GM19438 (cell line): ENCODE data around the gene ATRN.
A peak's percentile ranks its signal among the peaks of the same experiment; 100 is the strongest.
"Not testable (repeated sequence)": the region's sequence is repeated elsewhere in the genome, so short reads cannot be mapped to it uniquely, and the experiment has no call there.

Source experiments
- ATAC-seq: cut with Tn5 transposase; IDR thresholded peaks from one replicate; pipeline ENCODE4 v1.9.1; 2021; ENCODE audit warnings: low read depth; ENCODE audit not compliant: unreplicated experiment

The ATRN gene

DNA sequence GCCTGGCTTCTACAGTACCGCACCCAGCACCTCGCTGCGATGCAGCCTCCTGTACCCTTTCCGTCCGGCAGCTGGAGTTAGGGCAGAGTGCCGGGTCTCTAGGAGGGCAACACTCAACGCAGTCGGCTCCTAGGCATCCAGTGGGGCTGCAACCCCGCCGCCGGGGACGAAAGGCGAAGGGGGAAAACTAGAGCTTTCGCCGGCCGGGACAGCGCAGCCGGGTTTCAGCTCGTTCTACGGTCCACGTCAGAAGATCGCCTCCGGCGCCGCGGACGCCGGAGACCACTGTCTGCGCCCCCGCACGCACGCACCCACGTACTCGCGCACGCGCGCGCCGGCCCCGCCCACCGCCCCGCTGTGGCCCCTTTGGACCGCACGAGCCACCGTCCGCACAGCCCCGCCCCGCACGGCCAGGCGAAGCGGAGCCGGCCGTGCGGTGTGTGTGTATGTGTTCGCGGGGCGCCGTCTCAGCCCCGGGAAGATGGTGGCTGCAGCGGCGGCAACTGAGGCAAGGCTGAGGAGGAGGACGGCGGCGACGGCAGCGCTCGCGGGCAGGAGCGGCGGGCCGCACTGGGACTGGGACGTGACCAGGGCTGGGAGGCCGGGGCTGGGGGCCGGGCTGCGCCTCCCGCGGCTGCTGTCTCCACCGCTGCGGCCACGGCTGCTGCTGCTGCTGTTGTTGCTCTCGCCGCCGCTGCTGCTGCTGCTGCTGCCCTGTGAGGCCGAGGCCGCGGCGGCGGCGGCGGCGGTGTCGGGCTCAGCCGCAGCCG, at the start of gene ATRN:
TSS of gene ATRN (plus strand) at position 392 of the 770 bp plus-strand sequence. CDS start at position 482, 90 bp downstream.
- ATAC-seq = peak; percentile 76

- no peak for ATAC-seq
These were observed 48.8 kb upstream of the ATRN start for GRCh38 chr20:3421985-3422384.

DNA sequence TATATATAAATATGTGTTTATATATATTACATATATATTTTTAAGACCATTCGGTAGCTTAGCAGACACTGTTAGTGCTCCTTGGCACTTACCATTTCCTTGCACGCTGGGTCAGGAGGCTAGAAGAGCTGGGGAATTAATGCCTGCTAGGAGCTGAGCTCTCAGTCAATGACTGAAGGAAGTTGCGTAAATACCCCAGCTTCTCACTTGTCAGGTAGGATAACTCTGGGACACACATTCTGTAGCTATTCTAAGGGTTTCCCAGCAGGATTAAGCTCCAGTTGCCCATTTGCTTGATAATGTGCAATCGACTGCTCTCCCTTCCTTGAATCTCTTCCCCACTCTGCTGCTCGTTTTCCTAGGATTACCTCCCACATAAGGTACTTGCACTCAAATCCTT, 47.7 kb upstream of the ATRN start:
- no peak for ATAC-seq

- not testable (repeated sequence) for ATAC-seq
These were observed 44.1 kb upstream of the ATRN start for GRCh38 chr20:3426766-3427165.

- peak; percentile 87 for ATAC-seq
These were observed 40.3 kb upstream of the ATRN start for GRCh38 chr20:3430376-3431069.

DNA sequence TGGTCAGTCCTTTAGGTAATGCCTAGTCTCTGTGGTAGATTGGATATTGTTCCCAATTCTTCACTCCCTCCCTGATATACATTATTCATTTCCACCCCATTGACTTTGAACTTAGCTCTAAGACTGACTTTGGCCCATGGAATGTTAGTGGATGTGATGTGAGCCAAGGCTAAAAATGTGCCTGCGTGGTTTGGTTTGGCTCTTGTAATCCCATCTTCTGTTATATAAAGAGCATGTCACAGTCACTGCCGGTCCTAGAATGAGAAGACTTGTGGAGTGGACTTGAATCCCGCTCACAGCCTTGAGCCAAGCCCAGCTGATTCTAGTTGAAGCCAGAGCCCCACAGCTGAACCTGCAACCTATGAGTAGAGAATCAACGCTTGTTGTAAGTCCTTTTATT, 39.7 kb upstream of the ATRN start:
- ATAC-seq = no peak

DNA sequence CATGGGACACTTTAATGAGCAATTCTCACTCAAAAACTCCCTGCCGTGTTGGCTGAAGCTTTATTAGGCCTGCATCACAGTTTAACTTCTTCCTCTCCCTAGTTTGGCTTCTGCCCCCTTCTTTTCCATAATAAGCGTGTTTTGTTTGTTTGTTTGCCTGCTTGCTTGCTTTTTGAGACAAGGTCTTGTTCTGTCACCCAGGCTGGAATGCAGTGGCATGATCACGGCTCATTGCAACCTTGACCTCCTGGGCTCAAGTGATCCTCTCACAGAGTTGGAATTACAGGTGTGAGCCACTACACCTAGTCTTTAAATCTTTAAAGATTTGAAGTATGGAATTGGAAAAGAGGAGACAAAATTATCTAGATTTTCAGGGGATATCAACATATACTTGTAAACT, 38.0 kb upstream of the ATRN start:
- no peak for ATAC-seq

GRCh38 chr20:3433744-3434143, 37.1 kb upstream of the ATRN start:
- no peak for ATAC-seq

- ATAC-seq = no peak
These were observed 36.6 kb upstream of the ATRN start for GRCh38 chr20:3434232-3434631.

GRCh38 chr20:3436864-3437574, 33.8 kb upstream of the ATRN start:
- ATAC-seq = no peak

DNA sequence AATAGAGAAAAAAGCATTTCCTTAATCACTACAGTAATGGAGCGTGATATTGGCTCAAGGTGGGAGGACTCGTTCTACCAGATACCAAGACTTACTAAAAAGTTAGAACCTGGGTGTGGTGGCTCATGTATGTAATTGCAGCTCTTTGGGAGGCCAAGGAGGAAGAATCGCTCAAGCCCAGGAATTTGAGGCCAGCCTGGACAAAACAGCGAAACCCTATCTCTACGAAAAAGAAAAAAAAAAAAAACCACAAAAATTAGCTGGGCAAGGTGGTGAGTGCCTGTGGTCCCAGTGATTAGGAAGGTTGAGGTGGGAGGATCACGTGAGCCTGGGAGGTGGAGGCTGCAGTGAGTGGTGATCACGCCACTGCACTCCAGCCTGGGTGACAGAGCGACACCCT, 24.0 kb upstream of the ATRN start:
- no peak for ATAC-seq

DNA sequence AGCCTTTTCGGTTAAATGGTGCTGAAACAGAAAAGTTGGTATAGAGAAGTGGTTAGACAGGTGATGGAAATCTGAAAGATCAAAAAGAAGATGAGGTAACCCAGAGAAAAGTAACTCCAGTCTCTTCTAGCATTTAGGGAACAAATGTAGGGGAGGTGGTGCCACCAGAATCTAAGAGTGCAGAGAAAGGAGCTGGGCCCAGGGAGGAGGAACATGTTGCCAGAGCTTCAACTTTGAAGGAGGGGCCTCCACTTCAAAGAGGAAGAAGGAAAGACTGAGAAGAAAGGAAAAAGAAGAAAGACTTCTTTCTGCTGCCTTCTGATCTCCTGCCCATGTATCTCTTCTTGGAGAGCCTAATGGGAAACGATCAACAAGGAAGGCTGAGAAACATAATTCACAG, 23.5 kb upstream of the ATRN start:
- no peak for ATAC-seq

- no peak for ATAC-seq
These were observed 21.5 kb upstream of the ATRN start for GRCh38 chr20:3449319-3449718.

GRCh38 chr20:3452136-3452535, 18.7 kb upstream of the ATRN start:
- ATAC-seq = no peak

- ATAC-seq = no peak
These were observed 18.1 kb upstream of the ATRN start for GRCh38 chr20:3452690-3453089.

DNA sequence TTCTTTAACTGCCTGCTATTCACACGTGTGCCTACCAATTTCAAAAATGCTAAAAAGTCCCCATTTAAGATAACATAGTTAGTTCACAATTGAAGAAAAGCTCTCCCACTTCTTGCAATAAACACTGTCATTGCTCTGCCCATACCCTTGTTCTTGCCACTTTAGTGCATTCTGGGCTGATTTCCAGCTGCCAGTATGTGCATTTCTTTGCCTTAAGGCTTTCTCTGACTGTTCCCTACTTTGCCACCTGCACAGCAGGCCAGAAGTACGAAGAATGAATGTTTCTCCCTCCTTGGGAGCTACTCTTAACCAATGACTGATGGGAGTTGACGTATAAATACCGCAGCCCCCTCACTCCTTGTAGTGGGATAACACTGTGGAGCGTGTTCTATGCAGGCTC, 16.0 kb upstream of the ATRN start:
- ATAC-seq = no peak

DNA sequence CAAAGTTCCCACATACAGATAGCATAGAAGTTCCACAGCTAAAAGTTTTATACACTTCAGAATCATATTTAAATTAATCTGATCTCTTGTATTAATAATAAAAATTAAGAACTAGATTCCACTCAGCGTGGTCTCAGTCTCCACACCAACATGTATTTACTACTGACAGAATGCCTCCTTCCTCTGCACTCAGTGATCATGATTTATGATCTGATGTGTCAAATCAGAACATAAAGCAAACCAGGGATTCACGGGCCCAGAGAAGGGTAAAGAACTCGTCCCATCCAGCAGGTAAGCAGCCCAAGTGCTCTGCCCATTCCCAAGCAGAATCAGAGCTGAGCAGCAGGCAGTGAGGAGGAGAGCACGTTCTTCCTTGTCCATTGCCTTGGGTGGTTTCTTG, 14.2 kb upstream of the ATRN start:
- no peak for ATAC-seq

DNA sequence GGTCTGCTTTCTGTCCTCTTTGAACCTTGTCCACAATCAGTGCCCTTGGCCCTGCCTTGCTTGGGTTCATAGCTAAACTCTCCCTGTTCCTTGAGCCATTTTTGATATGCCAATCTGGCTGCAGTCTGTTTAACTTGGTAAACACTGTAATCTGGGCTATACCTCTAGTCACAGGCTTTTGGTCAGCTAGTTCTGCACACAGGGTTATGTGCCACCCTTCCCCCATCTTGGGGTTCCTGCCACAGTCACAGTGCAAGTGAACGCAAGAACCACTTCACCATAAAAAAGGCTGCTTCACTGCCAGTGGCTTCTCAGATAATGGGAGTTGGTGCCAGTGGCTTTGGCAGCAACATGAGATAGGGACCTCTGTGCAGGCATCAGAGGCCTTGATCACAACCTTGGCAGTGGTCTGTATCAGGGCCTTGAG, 10.9 kb upstream of the ATRN start:
- no peak for ATAC-seq

DNA sequence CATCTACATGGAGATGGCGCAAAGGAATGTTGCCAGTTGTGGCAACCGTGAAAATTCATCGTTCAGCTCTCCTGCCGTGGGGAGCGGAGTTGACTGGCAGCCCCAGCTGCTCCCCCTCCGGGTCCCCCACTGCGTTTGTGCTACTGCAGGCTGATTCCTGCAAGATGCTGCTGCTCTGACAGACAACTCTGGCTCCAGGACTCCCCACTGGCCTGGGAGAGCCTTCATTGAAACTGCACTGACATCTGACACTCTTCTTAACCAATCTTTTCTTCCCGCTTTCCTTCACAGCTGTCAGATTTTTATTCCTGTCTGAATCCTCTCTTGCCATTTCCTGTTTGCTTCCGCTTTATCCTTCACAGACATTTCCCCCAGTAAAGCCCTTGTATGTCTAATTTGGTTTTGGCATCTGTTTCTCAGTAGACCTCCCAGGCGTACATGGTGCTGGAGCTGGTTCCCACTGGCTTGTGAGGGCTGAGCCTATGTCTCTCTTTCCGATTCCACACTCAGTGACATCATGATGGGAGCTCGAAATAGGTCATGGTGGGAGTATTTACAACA, 9.5 kb upstream of the ATRN start:
- no peak for ATAC-seq

GRCh38 chr20:3461911-3462677, 8.7 kb upstream of the ATRN start:
- no peak for ATAC-seq
